Epithelial cell of proximal tubule (primary cell): ENCODE data around the gene HOXA1. TPM values are rescaled to one million over a fixed set of nuclear protein-coding genes. Genes with fewer than 3 reads are reported as not detected.

Source experiments
- DNase-seq: peaks from one replicate; pipeline ENCODE4 v3.0.0-alpha.2; 2011; ENCODE audit warnings: low read depth
- H3K4me3 ChIP-seq: 2 replicates; pipeline ENCODE4 v1.5.1; 2011; ENCODE audit warnings: low read depth, mild to moderate bottlenecking, low read length
- CTCF ChIP-seq: conservative IDR thresholded peaks from 2 replicates; pipeline ENCODE4 v1.5.1; 2012; ENCODE audit warnings: low read depth, mild to moderate bottlenecking, low read length
- total RNA-seq: library from RNA; depleted of rRNA; stranded (reverse); fragments of >200 nt; gene quantifications from 2 replicates; pipeline ENCODE4 v1.2.3, GENCODE V29; 2015

The HOXA1 gene
- total RNA-seq, 1 donor from 2014 or later = 7.1 TPM

- DNase-seq = no peak
- no peak overlapping the region for H3K4me3 ChIP-seq
- no peak for TF ChIP-seq CTCF
Observed at GRCh38 chr7:27091941-27092818, 3.6 kb downstream of the HOXA1 start.

GRCh38 chr7:27091105-27091504, 4.7 kb downstream of the HOXA1 start:
- DNase-seq = no peak
- no peak overlapping the region for H3K4me3 ChIP-seq
- TF ChIP-seq CTCF = no peak

- no peak overlapping the region for H3K4me3 ChIP-seq
- TF ChIP-seq CTCF = no peak
- DNase-seq = no peak
Observed at GRCh38 chr7:27088002-27088922, 7.5 kb downstream of the HOXA1 start.

GRCh38 chr7:27083646-27084045, 12.2 kb downstream of the HOXA1 start:
- no peak for TF ChIP-seq CTCF
- no peak for DNase-seq
- no peak overlapping the region for H3K4me3 ChIP-seq

- no peak overlapping the region for H3K4me3 ChIP-seq
- no peak for DNase-seq
- TF ChIP-seq CTCF = no peak
Observed at GRCh38 chr7:27082171-27082570, 13.6 kb downstream of the HOXA1 start.

- no peak for TF ChIP-seq CTCF
- H3K4me3 ChIP-seq = no peak overlapping the region
- DNase-seq = no peak
Observed at GRCh38 chr7:27080844-27081436, 14.9 kb downstream of the HOXA1 start.
